Liver (tissue), 9 donors: Measurements from ENCODE around the gene HDAC9. TPM values are rescaled to one million over a fixed set of nuclear protein-coding genes. Genes with fewer than 3 reads are reported as not detected.

ENCODE experiments used
- DNase-seq: peaks from one replicate; pipeline ENCODE4 v3.0.0-alpha.2; 2017; ENCODE audit warnings: low spot score
- H3K27ac ChIP-seq, 2 donors: one replicate each; pipeline ENCODE4 v1.7.0; 2013; ENCODE audit warnings: inconsistent platforms in 2 of 2, low read length in 2 of 2, control low read depth in 1 of 2, low read depth in 1 of 2, mild to moderate bottlenecking in 1 of 2
- H3K27me3 ChIP-seq, 4 donors: one replicate each; pipeline versions ENCODE4 v1.6.1 to v1.7.0; 2013; ENCODE audit warnings: low read length in 3 of 4, inconsistent platforms in 1 of 4, mild to moderate bottlenecking in 1 of 4, moderate library complexity in 1 of 4; ENCODE audit not compliant: control insufficient read depth in 4 of 4, insufficient read depth in 4 of 4
- H3K36me3 ChIP-seq, 4 donors: one replicate each; pipeline versions ENCODE4 v1.6.1 to v1.7.0; 2013; ENCODE audit warnings: low read length in 3 of 4, mild to moderate bottlenecking in 3 of 4, low read depth in 1 of 4, moderate library complexity in 1 of 4; ENCODE audit not compliant: control insufficient read depth in 4 of 4, insufficient read depth in 3 of 4
- H3K4me1 ChIP-seq, 4 donors: one replicate each; pipeline versions ENCODE4 v1.6.1 to v1.7.0; 2013; ENCODE audit warnings: low read length in 3 of 4, mild to moderate bottlenecking in 3 of 4, moderate library complexity in 1 of 4; ENCODE audit not compliant: control insufficient read depth in 4 of 4, insufficient read depth in 4 of 4
- H3K4me3 ChIP-seq, 3 donors: one replicate each; pipeline versions ENCODE4 v1.6.1 to v1.7.0; 2013; ENCODE audit warnings: low read length in 3 of 3, control low read depth in 1 of 3, low read depth in 1 of 3, mild to moderate bottlenecking in 1 of 3
- H3K9ac ChIP-seq, 2 donors: one replicate each; pipeline ENCODE4 v1.7.0; 2013; ENCODE audit warnings: low read length in 2 of 2, mild to moderate bottlenecking in 2 of 2, moderate library complexity in 2 of 2, control low read depth in 1 of 2, low read depth in 1 of 2
- H3K9me3 ChIP-seq, 4 donors: one replicate each; pipeline versions ENCODE4 v1.6.1 to v1.7.0; 2013; ENCODE audit warnings: low read length in 3 of 4; ENCODE audit not compliant: control insufficient read depth in 4 of 4
- ATF3 ChIP-seq: IDR thresholded peaks from 2 replicates; pipeline ENCODE4 v1.6.1; 2016; ENCODE audit warnings: antibody characterized with exemption
- CTCF ChIP-seq: fragments of 150-350 bp; IDR thresholded peaks from 2 replicates; pipeline ENCODE4 v1.5.1; 2017; ENCODE audit warnings: improper control_type of control experiment, low read depth, low read length; ENCODE audit not compliant: missing input control
- EGR1 ChIP-seq, 2 donors: IDR thresholded peaks; 2 replicates each; pipeline ENCODE4 v1.6.1; 2016 to 2018; ENCODE audit warnings: antibody characterized with exemption in 2 of 2, low read depth in 2 of 2
- FOXA1 ChIP-seq: IDR thresholded peaks from 2 replicates; pipeline ENCODE4 v1.6.1; 2016; ENCODE audit warnings: antibody characterized with exemption
- FOXA2 ChIP-seq: IDR thresholded peaks from 2 replicates; pipeline ENCODE4 v1.6.1; 2016; ENCODE audit warnings: antibody characterized with exemption
- GABPA ChIP-seq, 2 donors: IDR thresholded peaks in 1 of 2; conservative IDR thresholded peaks in 1 of 2; 2 replicates each; pipeline ENCODE4 v1.6.1; 2016; ENCODE audit warnings: antibody characterized with exemption in 2 of 2, mild to moderate bottlenecking in 1 of 2, moderate library complexity in 1 of 2
- HNF4A ChIP-seq, 2 donors: conservative IDR thresholded peaks; 2 replicates each; pipeline ENCODE4 v1.6.1; 2016; ENCODE audit warnings: antibody characterized with exemption in 2 of 2, mild to moderate bottlenecking in 2 of 2
- HNF4G ChIP-seq: IDR thresholded peaks from 2 replicates; pipeline ENCODE4 v1.6.1; 2016; ENCODE audit warnings: antibody characterized with exemption
- JUND ChIP-seq, 2 donors: IDR thresholded peaks; 2 replicates each; pipeline ENCODE4 v1.6.1; 2016; ENCODE audit warnings: antibody characterized with exemption in 2 of 2
- MAX ChIP-seq: IDR thresholded peaks from 2 replicates; pipeline ENCODE4 v1.6.1; 2016; ENCODE audit warnings: antibody characterized with exemption
- NR2F2 ChIP-seq: IDR thresholded peaks from 2 replicates; pipeline ENCODE4 v1.6.1; 2016; ENCODE audit warnings: antibody characterized with exemption
- RAD21 ChIP-seq, 2 donors: IDR thresholded peaks; 2 replicates each; pipeline ENCODE4 v1.6.1; 2016; ENCODE audit warnings: antibody characterized with exemption in 2 of 2, mild to moderate bottlenecking in 2 of 2
- REST ChIP-seq: IDR thresholded peaks from 2 replicates; pipeline ENCODE4 v1.6.1; 2016; ENCODE audit warnings: antibody characterized with exemption, mild to moderate bottlenecking
- RXRA ChIP-seq, 2 donors: IDR thresholded peaks; 2 replicates each; pipeline ENCODE4 v1.6.1; 2017 to 2018; ENCODE audit warnings: antibody characterized with exemption in 2 of 2, mild to moderate bottlenecking in 1 of 2
- SP1 ChIP-seq: IDR thresholded peaks from 2 replicates; pipeline ENCODE4 v1.6.1; 2018; ENCODE audit warnings: antibody characterized with exemption, mild to moderate bottlenecking
- TAF1 ChIP-seq: conservative IDR thresholded peaks from 2 replicates; pipeline ENCODE4 v1.6.1; 2016; ENCODE audit warnings: antibody characterized with exemption, mild to moderate bottlenecking
- YY1 ChIP-seq: IDR thresholded peaks from 2 replicates; pipeline ENCODE4 v1.6.1; 2016; ENCODE audit warnings: antibody characterized with exemption, mild to moderate bottlenecking
- ZBTB33 ChIP-seq: IDR thresholded peaks from 2 replicates; pipeline ENCODE4 v1.6.1; 2016; ENCODE audit warnings: antibody characterized with exemption
- WGBS: extraction: QIAGEN DNeasy Blood & Tissue Kit; methylation state at CpG from one replicate; pipeline ENCODE4 v1.1.7; 2013; 5-methylcytosine and 5-hydroxymethylcytosine counted together
- polyA plus RNA-seq, 2 donors: library from polyadenylated mRNA; stranded (reverse) in 1 of 2; unstranded in 1 of 2; fragments of 200-250 nt in 1 of 2; fragments of >200 nt in 1 of 2; fragmentation: Nextera tagmentation in 1 of 2; extraction: Ambion mirVana in 1 of 2; gene quantifications; one replicate each; pipeline versions ENCODE4 v1.2.1 to v1.2.3, GENCODE V29; 2013 to 2015
- total RNA-seq, 2 donors: library from RNA; depleted of rRNA; stranded (reverse); fragments of >200 nt; gene quantifications; one replicate each; pipeline ENCODE4 v1.2.3, GENCODE V29; 2014
- donor health status: healthy.
- donor health status: healthy.
- donor health status: healthy.
- donor health status: healthy.
- donor health status: healthy.

The HDAC9 gene
- total and polyA plus RNA-seq, 4 donors, result 1.0 to 10.1 (median 2.3) TPM

- TF ChIP-seq CTCF (no peak), TAF1 (no peak), ATF3 (no peak), HNF4A (conservative IDR thresholded peaks at IDR 0.05) (no peak), RXRA (IDR thresholded peaks at IDR 0.05) (no peak)
These were observed 77.3 kb downstream of the HDAC9 start (continued) for GRCh38 chr7:18572885-18573284.

DNA sequence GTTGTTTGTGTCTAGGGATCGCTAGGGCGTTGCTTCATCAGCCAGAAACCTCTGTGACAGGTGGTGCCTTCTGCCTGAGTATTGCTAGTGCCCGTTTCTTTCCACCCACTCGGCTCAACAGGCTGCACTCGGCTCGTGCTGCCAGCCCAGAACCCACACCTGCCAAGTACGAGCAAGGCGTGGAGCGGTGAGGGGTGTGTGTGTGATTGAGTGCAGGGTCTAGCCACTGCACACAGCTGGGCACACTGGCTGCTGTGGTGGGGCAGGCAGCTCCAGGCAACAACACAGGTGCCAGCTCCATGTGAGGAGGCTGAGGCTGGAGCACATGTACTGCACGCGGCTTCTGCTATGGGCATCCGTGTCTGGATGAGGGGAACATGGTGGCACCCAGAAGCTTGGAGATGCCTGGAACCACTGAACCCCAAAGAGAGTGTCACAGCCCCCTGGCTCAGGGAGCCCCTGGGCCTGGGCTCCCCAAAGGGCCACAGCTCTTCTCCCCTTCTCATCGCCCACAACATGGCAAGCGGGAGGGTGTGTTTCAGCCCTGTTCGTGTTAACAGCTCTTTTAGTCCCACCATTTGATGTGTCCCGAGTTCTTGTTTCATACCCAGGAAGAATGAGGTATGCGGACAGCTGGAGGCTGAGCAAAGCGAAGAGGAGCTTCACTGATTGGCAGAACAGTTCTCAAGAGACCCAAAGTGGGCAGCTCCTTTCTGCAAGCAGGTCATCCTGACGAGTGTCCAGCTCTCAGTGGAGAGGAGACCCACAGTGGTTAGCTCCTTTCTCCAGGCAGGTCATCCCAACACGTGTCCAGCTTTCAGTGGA lies 78.1 kb downstream of the HDAC9 start:
- TF ChIP-seq YY1 (no peak), REST (no peak), FOXA2 (no peak)
- DNase-seq, result no peak
- WGBS, result 91% methylated on average over 20 of the region's 20 CpGs

DNA sequence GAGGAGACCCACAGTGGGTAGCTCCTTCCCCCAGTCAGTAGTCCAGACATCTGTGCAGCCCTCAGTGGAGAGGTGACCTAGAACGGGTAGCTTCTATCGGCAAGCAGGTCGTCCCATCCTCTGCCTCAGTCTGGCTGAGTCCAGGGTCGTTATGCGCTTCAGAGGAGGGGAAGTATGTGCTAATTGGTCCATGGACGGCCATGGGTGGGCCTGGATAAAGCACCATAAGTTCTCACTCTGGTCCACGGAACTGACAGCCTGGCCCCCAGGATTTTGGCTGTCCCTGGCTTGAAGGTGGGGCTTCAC lies 78.6 kb downstream of the HDAC9 start:
- Histone ChIP-seq H3K27ac (no peak overlapping the region), H3K4me3 (no peak overlapping the region), H3K9me3 (no peaks in the 10 kb centered on the region), H3K27me3 (peaks cover 0 to 3% (median 0%) of the 10 kb centered on the region in 4 donors), H3K9ac (no peak overlapping the region), H3K4me1 (no peaks in the 10 kb centered on the region), H3K36me3 (no peaks in the 10 kb centered on the region)
- WGBS, result 91% methylated on average over 7 of the region's 7 CpGs
- no peak for DNase-seq
- no peak for TF ChIP-seq SP1
- TF ChIP-seq ATF3, result no peak
- no peak for TF ChIP-seq REST
- no peak for TF ChIP-seq ZBTB33
- no peak for TF ChIP-seq EGR1 (IDR thresholded peaks at IDR 0.05; ENCODE audit: low read depth in 2 of 2)
- TF ChIP-seq HNF4A (conservative IDR thresholded peaks at IDR 0.05), result no peak
- no peak for TF ChIP-seq HNF4G
- TF ChIP-seq FOXA1, result no peak
- TF ChIP-seq RAD21 (IDR thresholded peaks at IDR 0.05), result no peak
- no peak for TF ChIP-seq GABPA (IDR thresholded peaks at IDR 0.05 in 1 of 2, conservative IDR thresholded peaks at IDR 0.05 in 1 of 2)
- TF ChIP-seq JUND (IDR thresholded peaks at IDR 0.05), result no peak
- no peak for TF ChIP-seq YY1
- no peak for TF ChIP-seq RXRA (IDR thresholded peaks at IDR 0.05)
- no peak for TF ChIP-seq MAX
- TF ChIP-seq NR2F2, result no peak
- TF ChIP-seq TAF1, result no peak

More for the DNA sequence above, 78.1 kb downstream of the HDAC9 start:
- no peak overlapping the region for H3K27ac ChIP-seq
- H3K36me3 ChIP-seq, result no peaks in the 10 kb centered on the region
- H3K4me3 ChIP-seq, result no peak overlapping the region
- H3K9ac ChIP-seq, result no peak overlapping the region
- no peaks in the 10 kb centered on the region for H3K4me1 ChIP-seq
- peaks cover 0 to 3% (median 0%) of the 10 kb centered on the region in 4 donors for H3K27me3 ChIP-seq
- H3K9me3 ChIP-seq, result no peaks in the 10 kb centered on the region
